ENCODE measurements around the gene PPEF1.

GRCh38 chrX:18833071-18833731, 125.8 kb downstream of the PPEF1 start:
- TF ChIP-seq POLR2A (IDR thresholded peaks at IDR 0.05; ENCODE audit: low read length), result no peak
- no peak for TF ChIP-seq GATA1 (IDR thresholded peaks at IDR 0.05; ENCODE audit: low read depth, low read length)
